Activated CD4-positive, alpha-beta T cell treated with anti-CD3 and anti-CD28 coated beads, Interleukin-2, amount 10 ng/mL, durations not matched to agents 7 days and 5 days (primary cell): ENCODE measurements around the gene RHEX. TPM values are rescaled to one million over a fixed set of nuclear protein-coding genes. Genes with fewer than 3 reads are reported as not detected.

Experiments
- CTCF ChIA-PET: fragments of 350-600 bp; sonication (Branson Sonifier 250); formaldehyde crosslinking; loops from one replicate; lab custom pipeline; 2021; ENCODE audit warnings: antibody characterized with exemption; lab: Charles Lee
- POLR2A ChIA-PET: fragments of 350-600 bp; sonication (Branson Sonifier 250); formaldehyde crosslinking; loops from one replicate; lab custom pipeline; 2021; ENCODE audit warnings: antibody characterized with exemption; lab: Charles Lee
- DNase-seq: peaks from one replicate; pipeline ENCODE4 v3.0.0-alpha.2; 2020
- H3K27ac Mint-ChIP-seq: one replicate; pipeline ENCODE4 v1.8.0; 2021; ENCODE audit warnings: mild to moderate bottlenecking, moderate library complexity, mixed read lengths
- H3K27me3 Mint-ChIP-seq: one replicate; pipeline ENCODE4 v1.8.0; 2021; ENCODE audit warnings: mixed read lengths
- H3K36me3 Mint-ChIP-seq: one replicate; pipeline ENCODE4 v1.8.0; 2021; ENCODE audit warnings: low read depth, mixed read lengths
- H3K4me1 Mint-ChIP-seq: one replicate; pipeline ENCODE4 v1.8.0; 2021; ENCODE audit warnings: mixed read lengths
- H3K4me3 Mint-ChIP-seq: one replicate; pipeline ENCODE4 v1.8.0; 2021; ENCODE audit warnings: mild to moderate bottlenecking, moderate library complexity, mixed read lengths
- H3K9me3 Mint-ChIP-seq: one replicate; pipeline ENCODE4 v1.8.0; 2021; ENCODE audit warnings: mixed read lengths
- total RNA-seq, 2 experiments: library from RNA; stranded (reverse); gene quantifications; one replicate each; pipeline ENCODE4 v1.2.3, GENCODE V29; 2021

RHEX gene
- total RNA-seq, 2 experiments from 2014 or later, result not detected

GRCh38 chr1:206107168-206107544 is 54.2 kb downstream of the RHEX start:
- Mint-ChIP-seq H3K9me3 (no peaks in the 10 kb centered on the region), H3K4me3 (no peak overlapping the region), H3K27me3 (peaks cover 9% of the 10 kb centered on the region), H3K4me1 (peaks cover 8% of the 10 kb centered on the region), H3K27ac (no peak overlapping the region), H3K36me3 (no peaks in the 10 kb centered on the region)
- DNase-seq, result no peak
- POLR2A ChIA-PET, result no interaction called here
- CTCF ChIA-PET, result interaction anchor here (1.0 to 2.3 kb wide), 5 partner anchors 8 to 130 kb away, joined by 4 to 11 read pairs (median 5); no protein-coding TSS in a partner anchor

- no peak overlapping the region for H3K27ac Mint-ChIP-seq
- DNase-seq, result no peak
- no peak overlapping the region for H3K4me3 Mint-ChIP-seq
- H3K27me3 Mint-ChIP-seq, result peaks cover 3% of the 10 kb centered on the region
- ChIA-PET CTCF (interaction anchor here (1.1 to 1.6 kb wide), 2 partner anchors 78 to 125 kb away, joined by 4 to 5 read pairs; no protein-coding TSS in a partner anchor), POLR2A (no interaction called here)
- H3K4me1 Mint-ChIP-seq, result peaks cover 8% of the 10 kb centered on the region
- no peaks in the 10 kb centered on the region for H3K9me3 Mint-ChIP-seq
- no peaks in the 10 kb centered on the region for H3K36me3 Mint-ChIP-seq
Measured at GRCh38 chr1:206108635-206109034, 55.7 kb downstream of the RHEX start.

- Mint-ChIP-seq H3K4me3 (no peak overlapping the region), H3K27ac (no peak overlapping the region), H3K36me3 (no peaks in the 10 kb centered on the region), H3K4me1 (peaks cover 5% of the 10 kb centered on the region), H3K9me3 (no peaks in the 10 kb centered on the region), H3K27me3 (peaks cover 8% of the 10 kb centered on the region)
- POLR2A ChIA-PET, result no interaction called here
- CTCF ChIA-PET, result interaction anchor here (0.8 to 1.2 kb wide), 2 partner anchors 10 to 79 kb away, joined by 3 read pairs; no protein-coding TSS in a partner anchor
- DNase-seq, result no peak
Measured at GRCh38 chr1:206109718-206110117, 56.7 kb downstream of the RHEX start.

- H3K27ac Mint-ChIP-seq, result no peak overlapping the region
- DNase-seq, result no peak
- no peak overlapping the region for H3K4me3 Mint-ChIP-seq
- POLR2A ChIA-PET, result no interaction called here
- no peaks in the 10 kb centered on the region for H3K36me3 Mint-ChIP-seq
- H3K27me3 Mint-ChIP-seq, result peaks cover 12% of the 10 kb centered on the region
- CTCF ChIA-PET, result interaction anchor here (0.8 to 1.6 kb wide), 3 partner anchors 10 to 133 kb away, joined by 3 to 6 read pairs (median 3); no protein-coding TSS in a partner anchor
- H3K4me1 Mint-ChIP-seq, result peaks cover 5% of the 10 kb centered on the region
- no peaks in the 10 kb centered on the region for H3K9me3 Mint-ChIP-seq
Measured at GRCh38 chr1:206110161-206110560, 57.2 kb downstream of the RHEX start.

GRCh38 chr1:206110820-206111219 is 57.8 kb downstream of the RHEX start:
- Mint-ChIP-seq H3K36me3 (no peaks in the 10 kb centered on the region), H3K27me3 (peaks cover 18% of the 10 kb centered on the region), H3K4me3 (no peak overlapping the region), H3K4me1 (peaks cover 5% of the 10 kb centered on the region), H3K27ac (no peak overlapping the region), H3K9me3 (no peaks in the 10 kb centered on the region)
- POLR2A ChIA-PET, result no interaction called here
- no peak for DNase-seq
- CTCF ChIA-PET, result interaction anchor here (1.0 to 1.6 kb wide), 3 partner anchors 9 to 134 kb away, joined by 3 to 6 read pairs (median 3); no protein-coding TSS in a partner anchor

GRCh38 chr1:206111271-206111927 is 58.4 kb downstream of the RHEX start:
- H3K4me1 Mint-ChIP-seq, result peaks cover 7% of the 10 kb centered on the region
- no peak for DNase-seq
- no peak overlapping the region for H3K4me3 Mint-ChIP-seq
- ChIA-PET POLR2A (no interaction called here), CTCF (interaction anchor here (0.6 to 1.6 kb wide), 4 partner anchors 9 to 454 kb away, joined by 3 to 6 read pairs (median 3); no protein-coding TSS in a partner anchor)
- no peaks in the 10 kb centered on the region for H3K9me3 Mint-ChIP-seq
- no peaks in the 10 kb centered on the region for H3K36me3 Mint-ChIP-seq
- peaks cover 23% of the 10 kb centered on the region for H3K27me3 Mint-ChIP-seq
- H3K27ac Mint-ChIP-seq, result no peak overlapping the region

- H3K4me1 Mint-ChIP-seq, result peaks cover 14% of the 10 kb centered on the region
- no peak for DNase-seq
- ChIA-PET POLR2A (no interaction called here), CTCF (no interaction called here)
- H3K27me3 Mint-ChIP-seq, result peaks cover 30% of the 10 kb centered on the region
- H3K9me3 Mint-ChIP-seq, result no peaks in the 10 kb centered on the region
- H3K27ac Mint-ChIP-seq, result no peak overlapping the region
- no peaks in the 10 kb centered on the region for H3K36me3 Mint-ChIP-seq
- no peak overlapping the region for H3K4me3 Mint-ChIP-seq
Measured at GRCh38 chr1:206112600-206113301, 59.8 kb downstream of the RHEX start.

- CTCF ChIA-PET, result interaction anchor here (0.6 to 2.3 kb wide), 5 partner anchors 9 to 1386 kb away, joined by 3 to 7 read pairs (median 3); no protein-coding TSS in a partner anchor
- POLR2A ChIA-PET, result no interaction called here
- H3K4me1 Mint-ChIP-seq, result peaks cover 16% of the 10 kb centered on the region
- no peaks in the 10 kb centered on the region for H3K9me3 Mint-ChIP-seq
- H3K4me3 Mint-ChIP-seq, result no peak overlapping the region
- H3K36me3 Mint-ChIP-seq, result no peaks in the 10 kb centered on the region
- H3K27me3 Mint-ChIP-seq, result peaks cover 42% of the 10 kb centered on the region
- no peak overlapping the region for H3K27ac Mint-ChIP-seq
- no peak for DNase-seq
Measured at GRCh38 chr1:206114692-206115640, 62.0 kb downstream of the RHEX start.

GRCh38 chr1:206115791-206116190 is 62.8 kb downstream of the RHEX start:
- CTCF ChIA-PET, result interaction anchor here (0.6 to 2.3 kb wide), 2 partner anchors 10 to 1387 kb away, joined by 4 to 7 read pairs; no protein-coding TSS in a partner anchor
- POLR2A ChIA-PET, result no interaction called here
- Mint-ChIP-seq H3K27ac (no peak overlapping the region), H3K27me3 (peaks cover 49% of the 10 kb centered on the region), H3K4me1 (peaks cover 16% of the 10 kb centered on the region), H3K36me3 (no peaks in the 10 kb centered on the region), H3K4me3 (no peak overlapping the region), H3K9me3 (peaks cover 4% of the 10 kb centered on the region)
- no peak for DNase-seq

GRCh38 chr1:206116191-206116872 is 63.4 kb downstream of the RHEX start:
- Mint-ChIP-seq H3K36me3 (peaks cover 3% of the 10 kb centered on the region), H3K9me3 (peaks cover 7% of the 10 kb centered on the region), H3K27me3 (peaks cover 52% of the 10 kb centered on the region), H3K27ac (no peak overlapping the region), H3K4me3 (no peak overlapping the region), H3K4me1 (peaks cover 16% of the 10 kb centered on the region)
- POLR2A ChIA-PET, result no interaction called here
- CTCF ChIA-PET, result interaction anchor here (2.3 kb wide), 1 partner anchor 10 kb away, joined by 7 read pairs; no protein-coding TSS in a partner anchor
- no peak for DNase-seq

- ChIA-PET CTCF (interaction anchor here (0.5 kb wide), 1 partner anchor 402 kb away, joined by 3 read pairs; no protein-coding TSS in a partner anchor), POLR2A (no interaction called here)
- Mint-ChIP-seq H3K9me3 (peaks cover 8% of the 10 kb centered on the region), H3K36me3 (peaks cover 3% of the 10 kb centered on the region), H3K4me3 (no peak overlapping the region), H3K27me3 (peaks cover 53% of the 10 kb centered on the region), H3K4me1 (peaks cover 16% of the 10 kb centered on the region), H3K27ac (no peak overlapping the region)
- DNase-seq, result no peak
Measured at GRCh38 chr1:206116873-206117150, 63.8 kb downstream of the RHEX start.
